GM06990 (cell line): ENCODE results near the gene ROBO1.

ENCODE experiments used
- DNase-seq: peaks from one replicate; pipeline ENCODE4 v3.0.0-alpha.2; 2011; ENCODE audit not compliant: insufficient read length; ENCODE audit errors: extremely low read depth
- H3K27me3 ChIP-seq: replicated peaks from 2 replicates; pipeline ENCODE4 v1.6.0; 2011; ENCODE audit warnings: low read length; ENCODE audit not compliant: control insufficient read depth, insufficient read depth
- H3K36me3 ChIP-seq: 2 replicates; pipeline ENCODE4 v1.5.1; 2011; ENCODE audit warnings: low read length; ENCODE audit not compliant: control insufficient read depth, insufficient read depth
- H3K4me3 ChIP-seq: replicated peaks from 2 replicates; pipeline ENCODE4 v1.5.1; 2011; ENCODE audit warnings: low read depth, mild to moderate bottlenecking, control low read depth, low read length
- CTCF ChIP-seq: IDR thresholded peaks from 2 replicates; pipeline ENCODE4 v1.5.1; 2011; ENCODE audit warnings: low read length, control low read depth, mild to moderate bottlenecking, inconsistent platforms; ENCODE audit not compliant: insufficient read depth, poor library complexity, severe bottlenecking

Gene ROBO1

GRCh38 chr3:79057756-79058155 is 710.0 kb downstream of the ROBO1 start:
- no peak for TF ChIP-seq CTCF
- no peak for DNase-seq
- H3K36me3 ChIP-seq: no peaks in the 10 kb centered on the region
- H3K27me3 ChIP-seq: no peaks in the 10 kb centered on the region
- no peak overlapping the region for H3K4me3 ChIP-seq

- TF ChIP-seq CTCF: no peak
- Histone ChIP-seq H3K27me3 (no peaks in the 10 kb centered on the region), H3K36me3 (no peaks in the 10 kb centered on the region), H3K4me3 (no peak overlapping the region)
- no peak for DNase-seq
These were observed 711.3 kb downstream of the ROBO1 start for GRCh38 chr3:79056498-79056897.

- DNase-seq: no peak
- Histone ChIP-seq H3K36me3 (no peaks in the 10 kb centered on the region), H3K27me3 (no peaks in the 10 kb centered on the region), H3K4me3 (no peak overlapping the region)
- no peak for TF ChIP-seq CTCF
These were observed 715.6 kb downstream of the ROBO1 start for GRCh38 chr3:79052054-79052681.

- no peak for TF ChIP-seq CTCF
- Histone ChIP-seq H3K27me3 (no peaks in the 10 kb centered on the region), H3K4me3 (no peak overlapping the region), H3K36me3 (no peaks in the 10 kb centered on the region)
- no peak for DNase-seq
These were observed 720.2 kb downstream of the ROBO1 start for GRCh38 chr3:79047581-79047980.

GRCh38 chr3:79041621-79042020 is 726.2 kb downstream of the ROBO1 start:
- TF ChIP-seq CTCF: no peak
- DNase-seq: no peak
- Histone ChIP-seq H3K4me3 (no peak overlapping the region), H3K27me3 (no peaks in the 10 kb centered on the region), H3K36me3 (no peaks in the 10 kb centered on the region)

GRCh38 chr3:79040701-79041100 is 727.1 kb downstream of the ROBO1 start:
- H3K4me3 ChIP-seq: no peak overlapping the region
- H3K27me3 ChIP-seq: no peaks in the 10 kb centered on the region
- no peaks in the 10 kb centered on the region for H3K36me3 ChIP-seq
- TF ChIP-seq CTCF: no peak
- DNase-seq: no peak
